ENCODE results near the gene OSBPL5. TPM values are rescaled to one million over a fixed set of nuclear protein-coding genes. Genes with fewer than 3 reads are reported as not detected.

The OSBPL5 gene
- total and polyA plus RNA-seq, 2 of the 4 experiments (the other 2 are of a cell fraction): 14.9 to 22.3 TPM

- H3K9me3 ChIP-seq (ENCODE audit: control insufficient read depth, insufficient read depth, low read length): no peaks in the 10 kb centered on the region
- H3K27me3 ChIP-seq (ENCODE audit: control insufficient read depth, insufficient read depth, low read length): no peaks in the 10 kb centered on the region
- H3K4me3 ChIP-seq (ENCODE audit: insufficient read depth, low read depth, low read length): no peak overlapping the region
- H3K9ac ChIP-seq (ENCODE audit: low read depth, low read length): no peak overlapping the region
- H2BK15ac ChIP-seq (ENCODE audit: low read depth, low read length): no peak overlapping the region
- peaks cover 51% of the 10 kb centered on the region for H3K4me1 ChIP-seq (ENCODE audit: control insufficient read depth, insufficient read depth, low read length)
- H3K27ac ChIP-seq (ENCODE audit: insufficient read depth, low read length): peak overlapping the region; percentile 16; the same call in 1 of the 2 replicates
- H2AK9ac ChIP-seq (replicated peaks; ENCODE audit: low read depth, low read length, poor library complexity): peak overlapping the region; percentile 10
- H4K91ac ChIP-seq (ENCODE audit: insufficient read depth, low read depth, low read length): 0 out of 2 replicates have a peak overlapping the region, but pooled peaks have one; percentile 1
- peak overlapping the region; percentile 10; the same call in 1 of the 2 replicates for H3K14ac ChIP-seq (replicated peaks; ENCODE audit: low read depth, low read length)
- H2BK120ac ChIP-seq (ENCODE audit: low read depth, low read length): 0 out of 2 replicates have a peak overlapping the region, but pooled peaks have one; percentile 1
- peaks cover 4% of the 10 kb centered on the region for H3K36me3 ChIP-seq (ENCODE audit: control insufficient read depth, insufficient read depth, low read length)
- H2BK20ac ChIP-seq (ENCODE audit: low read depth, low read length): no peak overlapping the region
- in situ Hi-C loops (cut with MboI; ENCODE audit: low sequenced_read_pairs): no loop called here
- WGBS, 2 experiments (ENCODE audit: extremely low coverage in 2 of 2, insufficient read length in 1 of 2): 74% methylated on average over 13 of the region's 16 CpGs; no CpG with 5 or more reads in 1 of the 2 experiments
- dilution Hi-C loops (cut with HindIII; ENCODE audit: low sequenced_read_pairs, unreplicated experiment): no loop called here
- POLR2A ChIA-PET (ENCODE audit: unreplicated experiment): no interaction called here
- DNase-seq: no peak
- H2BK5ac ChIP-seq (ENCODE audit: low read depth, low read length, poor library complexity, severe bottlenecking): peak overlapping the region; percentile 40
- H3K4me2 ChIP-seq (ENCODE audit: low read depth, low read length): peak overlapping the region; percentile 12
- H2AFZ ChIP-seq (replicated peaks; ENCODE audit: low read length, poor library complexity): no peak overlapping the region
- intact Hi-C loops (cut with micrococcal nuclease): no loop called here
- H3K79me1 ChIP-seq (ENCODE audit: low read depth in 1 of 2, low read length in 2 of 2): peaks cover 55 to 94% of the 10 kb centered on the region in 2 experiments
- H4K8ac ChIP-seq (ENCODE audit: low read depth in 2 of 2, low read length in 2 of 2): peak overlapping the region in 1 of 2 experiments; percentile 23; a peak in 2 of 4 replicates
- no TSS peak for BruUV-seq (replicated peaks)
- H2AK5ac ChIP-seq (ENCODE audit: low read depth, low read length): peak overlapping the region; percentile 1; the same call in 1 of the 2 replicates
- no peak overlapping the region; the same call in 1 of the 2 replicates for H3K18ac ChIP-seq (ENCODE audit: low read depth, low read length)
- no peak overlapping the region for H3K56ac ChIP-seq (ENCODE audit: extremely low read depth, insufficient read depth, low read length)
- H4K5ac ChIP-seq (ENCODE audit: low read depth, low read length): peak overlapping the region; percentile 69
- peak overlapping the region; percentile 72; the same call in 1 of the 2 replicates for H3K4ac ChIP-seq (ENCODE audit: low read depth, low read length)
- H3K9me1 ChIP-seq (ENCODE audit: insufficient read depth, low read length): peaks cover 29% of the 10 kb centered on the region
- TF ChIP-seq POLR2A (IDR thresholded peaks at IDR 0.05; ENCODE audit: low read depth, low read length) (no peak), CHD1 (IDR thresholded peaks at IDR 0.05; ENCODE audit: low read depth, low read length) (no peak), USF2 (IDR thresholded peaks at IDR 0.05; ENCODE audit: low read depth, low read length) (no peak), RCOR1 (IDR thresholded peaks at IDR 0.05; ENCODE audit: insufficient replicate concordance, low read length) (no peak), MXI1 (IDR thresholded peaks at IDR 0.05; ENCODE audit: borderline replicate concordance, low read depth, low read length) (no peak), NFE2L2 (IDR thresholded peaks at IDR 0.05; ENCODE audit: low read depth, low read length) (no peak), RAD21 (IDR thresholded peaks at IDR 0.05; ENCODE audit: low read length) (no peak), MAZ (IDR thresholded peaks at IDR 0.05; ENCODE audit: borderline replicate concordance, low read depth, low read length) (no peak)
- H3K23ac ChIP-seq (ENCODE audit: low read depth, low read length): peak overlapping the region; percentile 0; the same call in 1 of the 2 replicates
- H4K20me1 ChIP-seq (ENCODE audit: insufficient read depth, low read length): peaks cover 56% of the 10 kb centered on the region
- no peak for ATAC-seq (ENCODE audit: low read depth)
- CTCF ChIA-PET: interaction anchor here (1.1 kb wide), 1 partner anchor 65 kb away, joined by 3 read pairs; no protein-coding TSS in a partner anchor
Measured at GRCh38 chr11:3155691-3156258, 9.3 kb downstream of the OSBPL5 start.

All from IMR-90 (cell line).